SJSA1 (cell line): ENCODE results near the gene SELENON. TPM values are rescaled to one million over a fixed set of nuclear protein-coding genes. Genes with fewer than 3 reads are reported as not detected.

Experiments used
- DNase-seq, 2 experiments: peaks; one replicate each; pipeline ENCODE4 v3.0.0-alpha.2; 2015 to 2020; ENCODE audit warnings: low spot score in 2 of 2, low read depth in 1 of 2
- H3K27ac ChIP-seq: fragments of 250-450 bp; sonication (Bioruptor Pico); 2 replicates; pipeline ENCODE4 v1.5.1; 2020; ENCODE audit warnings: mild to moderate bottlenecking, moderate library complexity
- H3K27me3 ChIP-seq: fragments of 250-450 bp; sonication (Bioruptor Pico); replicated peaks from 2 replicates; pipeline ENCODE4 v1.5.1; 2020; ENCODE audit warnings: mild to moderate bottlenecking, moderate library complexity
- H3K36me3 ChIP-seq: fragments of 250-450 bp; sonication (Bioruptor Pico); 2 replicates; pipeline ENCODE4 v1.5.1; 2020; ENCODE audit warnings: mild to moderate bottlenecking
- H3K4me1 ChIP-seq: fragments of 250-450 bp; sonication (Bioruptor Pico); replicated peaks from 2 replicates; pipeline ENCODE4 v1.6.1; 2021; ENCODE audit warnings: mild to moderate bottlenecking
- H3K4me3 ChIP-seq: fragments of 250-450 bp; sonication (Bioruptor Pico); 2 replicates; pipeline ENCODE4 v1.5.1; 2020; ENCODE audit warnings: mild to moderate bottlenecking
- H3K9me3 ChIP-seq: fragments of 250-450 bp; sonication (Bioruptor Pico); replicated peaks from 2 replicates; pipeline ENCODE4 v1.5.1; 2020; ENCODE audit warnings: mild to moderate bottlenecking
- total RNA-seq: library from RNA; depleted of rRNA; stranded (reverse); fragments of >200 nt; shearing (Covaris generic); gene quantifications from 2 replicates; pipeline ENCODE4 v1.2.3, GENCODE V29; 2014

SELENON gene
- total RNA-seq, 1 experiment from 2014 or later: 26.0 TPM

DNA sequence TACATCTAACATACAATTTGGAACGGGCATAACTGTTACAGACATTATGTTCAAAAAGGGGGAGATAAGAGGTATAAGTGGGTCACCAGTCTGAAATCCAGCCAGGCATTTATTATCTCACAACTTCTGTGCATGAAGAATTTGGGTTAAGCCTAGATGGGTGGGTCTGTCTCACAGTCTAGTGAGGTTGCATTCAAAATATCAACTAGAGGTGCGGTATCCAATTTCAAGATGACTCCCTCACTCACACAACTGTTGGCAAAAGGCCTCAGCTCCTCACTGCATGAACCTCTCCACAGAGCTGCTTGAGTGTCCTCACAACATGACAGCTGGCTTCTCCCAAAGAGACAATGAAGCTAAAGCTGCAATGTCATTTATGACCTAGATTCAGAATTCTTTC, 54.6 kb downstream of the SELENON start:
- H3K27me3 ChIP-seq: no peaks in the 10 kb centered on the region
- no peak for DNase-seq
- no peaks in the 10 kb centered on the region for H3K9me3 ChIP-seq
- no peak overlapping the region for H3K4me3 ChIP-seq
- no peak overlapping the region for H3K27ac ChIP-seq
- 0 out of 2 replicates have a peak, but pooled peaks cover 2% of the 10 kb centered on the region for H3K36me3 ChIP-seq
- H3K4me1 ChIP-seq: peaks cover 5% of the 10 kb centered on the region

DNA sequence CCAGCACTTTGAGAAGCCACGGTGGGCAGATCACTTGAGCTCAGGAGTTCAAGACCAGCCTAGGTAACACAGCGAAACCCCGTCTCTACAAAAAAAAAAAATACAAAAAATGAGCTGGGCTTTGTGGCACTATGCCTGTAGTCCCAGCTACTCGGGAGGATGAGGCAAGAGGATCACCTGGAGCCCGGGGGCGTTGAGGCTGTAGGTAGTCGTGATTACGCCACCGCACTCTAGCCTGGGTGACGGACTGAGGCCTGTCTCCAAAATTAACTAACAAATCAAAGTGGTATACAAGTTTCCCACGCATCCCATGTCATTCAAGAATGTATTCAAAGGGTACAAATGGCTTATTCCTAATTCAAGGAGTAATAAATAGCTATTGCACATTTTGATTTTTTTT, 56.9 kb downstream of the SELENON start:
- Histone ChIP-seq H3K4me3 (no peak overlapping the region), H3K27me3 (no peaks in the 10 kb centered on the region), H3K4me1 (peaks cover 10% of the 10 kb centered on the region), H3K27ac (no peak overlapping the region), H3K36me3 (0 out of 2 replicates have a peak, but pooled peaks cover 2% of the 10 kb centered on the region), H3K9me3 (no peaks in the 10 kb centered on the region)
- DNase-seq: no peak

DNA sequence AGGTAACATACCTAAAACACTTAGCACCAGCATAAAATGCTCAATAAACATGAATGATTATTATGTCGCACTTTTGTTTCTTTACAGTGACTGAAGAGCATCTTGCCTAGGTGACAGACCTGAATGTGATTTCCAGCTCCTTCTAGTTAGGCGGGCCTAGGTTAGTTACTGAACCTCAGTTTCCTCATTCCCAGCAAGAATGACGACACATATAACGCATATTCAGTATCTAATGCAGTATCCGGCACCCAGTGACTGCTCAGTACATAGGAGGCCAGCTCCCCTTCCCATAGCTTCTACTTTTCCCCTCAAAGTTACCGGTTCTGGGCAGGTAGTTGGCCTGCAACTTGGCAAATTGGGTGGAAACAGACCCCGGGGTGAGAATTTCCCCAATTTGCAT, 58.5 kb downstream of the SELENON start:
- Histone ChIP-seq H3K9me3 (no peaks in the 10 kb centered on the region), H3K27me3 (no peaks in the 10 kb centered on the region), H3K4me3 (peak overlapping the region; percentile 48), H3K4me1 (peaks cover 10% of the 10 kb centered on the region), H3K27ac (no peak overlapping the region), H3K36me3 (no peaks in the 10 kb centered on the region; the same call in 1 of the 2 replicates)
- no peak for DNase-seq

DNA sequence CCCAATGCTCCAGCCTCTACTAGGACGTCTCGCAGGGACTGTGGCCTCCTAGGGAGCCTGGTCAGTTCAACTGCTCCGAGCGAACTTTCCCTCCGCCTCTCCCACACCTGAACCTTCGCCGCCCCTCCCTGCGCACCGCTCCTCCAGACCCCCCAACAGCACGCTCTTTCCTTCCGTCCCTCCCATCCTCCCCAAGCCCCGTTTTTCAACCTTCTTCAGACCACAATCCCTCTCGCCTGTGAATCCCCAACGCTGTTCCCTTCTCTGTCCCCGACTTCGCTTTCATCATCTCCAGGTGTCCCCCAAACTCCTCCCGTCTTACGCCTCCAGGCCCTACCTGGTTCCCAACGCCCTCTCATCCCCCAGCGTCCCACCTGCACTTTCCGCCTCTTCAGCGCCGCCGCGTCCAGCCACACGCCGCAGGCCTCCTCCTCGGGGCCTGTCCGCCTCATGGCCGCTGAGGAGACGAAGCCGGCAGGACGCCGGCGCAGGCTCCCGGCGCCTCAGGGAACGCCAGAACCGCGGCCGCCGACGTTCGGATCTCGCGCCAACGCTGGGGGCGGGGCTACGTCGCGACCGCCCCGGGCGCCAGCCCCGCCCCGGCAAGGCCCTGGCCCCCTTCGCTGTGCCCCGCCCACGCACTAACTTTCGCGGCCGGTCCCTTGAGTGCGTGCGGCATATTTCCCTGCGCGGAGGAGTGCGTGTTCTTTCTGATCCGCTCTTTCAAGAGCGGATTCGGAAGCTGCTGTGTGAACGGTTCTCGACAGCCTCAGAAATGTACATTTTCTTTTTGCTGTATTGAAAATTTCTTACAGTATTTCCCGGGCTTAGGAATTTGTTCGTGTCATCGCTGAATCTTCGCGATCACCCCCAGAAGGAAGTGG, 59.2 kb downstream of the SELENON start, which contains the start of gene AUNIP:
Gene AUNIP, minus strand, starts transcription at position 552 of the 884 bp plus-strand sequence. Its CDS starts 100 bp downstream, at position 452.
- H3K4me3 ChIP-seq: peak within 1 kb of the TSS; percentile 48
- H3K4me1 ChIP-seq: peaks cover 10% of the 10 kb centered on the region
- peak; percentile 86 to 89 for DNase-seq
- H3K9me3 ChIP-seq: no peaks in the 10 kb centered on the region
- H3K36me3 ChIP-seq: no peaks in the 10 kb centered on the region; the same call in 1 of the 2 replicates
- peak within 1 kb of the TSS; percentile 47 for H3K27ac ChIP-seq
- H3K27me3 ChIP-seq: no peaks in the 10 kb centered on the region

DNA sequence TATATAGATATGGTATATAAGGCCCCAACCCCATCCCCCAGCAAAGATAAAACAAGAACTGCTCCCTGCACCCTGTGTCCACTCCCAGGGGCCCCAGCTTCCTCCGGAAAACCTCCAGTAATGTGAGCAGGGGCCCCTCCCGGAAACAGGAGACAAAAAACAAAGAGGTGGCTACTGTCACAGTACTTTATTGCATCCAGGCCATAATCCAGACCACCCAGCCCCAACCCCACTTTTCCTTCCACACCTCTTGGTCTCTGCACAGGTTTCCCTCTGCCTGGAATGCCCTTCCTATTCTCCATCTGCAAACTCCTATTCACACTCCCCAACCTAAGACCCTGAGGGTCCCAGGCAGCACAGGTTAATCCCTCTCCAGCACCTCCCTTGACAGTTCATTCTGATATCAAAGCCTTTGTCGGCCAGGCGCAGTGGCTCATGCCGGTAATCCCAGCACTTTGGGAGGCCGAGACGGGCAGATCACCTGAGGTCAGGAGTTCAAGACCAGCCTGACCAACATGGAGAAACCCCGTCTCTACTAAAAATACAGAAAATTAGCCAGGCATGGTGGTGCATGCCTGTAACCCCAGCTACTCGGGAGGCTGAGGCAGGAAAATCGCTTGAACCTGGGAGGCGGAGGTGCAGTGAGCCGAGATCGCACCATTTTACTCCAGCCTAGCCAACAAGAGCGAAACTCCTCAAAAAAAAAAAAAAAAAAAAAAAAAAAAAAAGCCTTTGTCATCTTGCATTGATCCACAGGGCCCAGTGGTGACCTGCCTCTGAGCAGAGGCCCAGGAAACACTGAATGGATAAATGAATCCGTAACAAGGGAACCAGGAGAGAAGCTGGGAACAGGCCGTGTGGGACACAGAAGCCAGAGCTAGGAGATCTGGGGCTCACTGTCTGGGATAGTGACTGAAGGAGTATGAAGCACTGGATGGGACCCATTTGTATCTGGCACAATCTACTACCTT, 61.6 kb downstream of the SELENON start:
- H3K9me3 ChIP-seq: no peaks in the 10 kb centered on the region
- H3K36me3 ChIP-seq: no peaks in the 10 kb centered on the region; the same call in 1 of the 2 replicates
- DNase-seq: no peak
- H3K27ac ChIP-seq: no peak overlapping the region
- peaks cover 10% of the 10 kb centered on the region for H3K4me1 ChIP-seq
- H3K27me3 ChIP-seq: no peaks in the 10 kb centered on the region
- no peak overlapping the region for H3K4me3 ChIP-seq

DNA sequence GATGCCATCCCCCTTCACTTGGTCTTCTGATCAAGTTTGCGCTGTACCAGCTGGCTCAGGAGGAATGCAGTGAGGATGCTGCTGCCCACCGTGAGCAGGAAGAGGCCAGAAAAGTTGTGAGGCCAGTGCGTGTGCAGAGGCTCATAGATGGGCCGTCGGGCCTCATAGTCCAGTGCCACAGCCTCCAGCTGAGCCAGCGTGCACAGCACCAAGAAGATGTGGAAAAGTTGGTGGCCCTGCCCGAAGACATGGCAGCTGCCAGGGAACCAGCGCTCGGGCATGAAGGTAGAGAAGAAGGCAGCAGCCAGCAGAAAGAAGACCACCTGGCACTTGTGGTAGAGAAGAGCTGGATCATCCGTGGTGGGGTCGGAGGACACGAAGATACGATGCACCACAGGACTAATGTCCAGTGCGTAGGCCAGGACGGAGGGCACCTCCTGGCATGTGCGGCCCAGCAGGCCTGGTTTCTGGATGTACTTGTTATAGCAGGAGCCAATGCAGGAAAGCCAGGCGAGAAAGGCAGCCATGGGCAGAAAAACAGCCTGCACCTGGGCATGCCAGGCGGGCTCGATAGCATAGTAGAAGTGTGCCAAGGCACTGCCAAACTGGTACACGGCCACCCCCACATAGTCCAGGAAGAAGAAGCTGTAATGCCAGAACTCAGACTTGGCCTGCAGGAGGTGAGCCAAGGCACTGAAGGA, 62.9 kb downstream of the SELENON start:
- Histone ChIP-seq H3K27me3 (no peaks in the 10 kb centered on the region), H3K4me3 (no peak overlapping the region), H3K4me1 (peaks cover 10% of the 10 kb centered on the region), H3K9me3 (no peaks in the 10 kb centered on the region), H3K36me3 (no peaks in the 10 kb centered on the region; the same call in 1 of the 2 replicates), H3K27ac (no peak overlapping the region)
- DNase-seq: no peak

DNA sequence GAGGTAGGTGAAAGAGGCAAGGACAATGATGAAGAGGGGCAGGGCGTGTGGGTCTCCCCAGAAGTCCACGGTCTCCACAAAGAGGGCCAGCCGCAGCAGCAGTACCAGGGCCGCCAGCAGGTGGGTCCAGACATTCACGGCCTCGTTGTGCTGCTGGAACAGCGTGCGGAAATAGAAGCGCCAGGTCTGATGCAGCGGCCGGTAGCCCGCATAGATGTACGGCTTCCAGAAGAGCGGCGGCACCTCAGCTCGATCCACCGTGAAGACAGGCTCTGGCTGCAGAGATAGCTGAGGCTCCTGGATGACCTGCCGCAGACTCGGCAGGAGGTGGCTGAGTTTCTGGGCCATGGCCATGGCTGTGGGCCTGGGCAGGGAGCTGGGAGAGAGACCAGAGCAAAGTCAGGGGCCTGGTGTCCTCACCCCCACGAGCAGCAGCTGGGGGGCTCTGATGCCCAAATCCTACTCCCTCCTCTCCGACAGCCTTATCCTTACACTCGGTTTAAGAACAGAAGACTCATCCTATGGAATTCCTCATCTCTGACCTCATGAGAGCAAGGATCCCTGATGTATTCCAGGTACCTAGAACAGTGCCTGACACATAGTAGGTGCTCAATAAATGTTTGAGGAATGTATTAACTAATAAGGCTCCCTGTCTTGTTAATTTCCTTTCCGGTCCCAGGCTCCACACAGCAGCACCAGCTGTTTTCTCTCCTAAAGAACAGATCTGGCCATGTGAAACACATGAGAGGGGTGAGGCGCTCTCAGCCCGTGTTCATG, 63.7 kb downstream of the SELENON start:
- no peaks in the 10 kb centered on the region for H3K27me3 ChIP-seq

DNA sequence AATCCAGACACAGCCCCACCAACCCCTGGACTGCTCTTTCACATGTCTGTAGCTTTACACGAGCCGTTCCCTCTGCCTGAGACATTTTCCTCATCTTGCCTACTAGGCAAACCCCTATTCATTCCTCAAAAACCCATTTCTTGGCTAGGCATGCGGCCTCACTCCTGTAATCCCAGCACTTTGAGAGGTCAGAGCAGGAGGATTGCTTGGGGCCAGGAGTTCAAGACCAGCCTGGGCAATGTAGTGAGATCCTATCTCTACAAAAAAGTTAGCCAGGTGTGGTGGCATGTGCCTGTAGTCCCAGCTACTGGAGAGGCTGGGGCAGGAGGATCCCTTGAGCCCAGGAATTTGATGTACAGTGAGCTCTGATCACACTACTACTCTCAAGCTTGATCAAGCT, 64.4 kb downstream of the SELENON start:
- DNase-seq: no peak
- H3K27ac ChIP-seq: no peak overlapping the region
- no peak overlapping the region for H3K4me3 ChIP-seq
- no peaks in the 10 kb centered on the region for H3K27me3 ChIP-seq
- no peaks in the 10 kb centered on the region for H3K9me3 ChIP-seq
- H3K36me3 ChIP-seq: no peaks in the 10 kb centered on the region; the same call in 1 of the 2 replicates
- peaks cover 5% of the 10 kb centered on the region for H3K4me1 ChIP-seq

More for the DNA sequence above, 63.7 kb downstream of the SELENON start:
- H3K9me3 ChIP-seq: no peaks in the 10 kb centered on the region
- no peak overlapping the region for H3K4me3 ChIP-seq
- H3K36me3 ChIP-seq: no peaks in the 10 kb centered on the region; the same call in 1 of the 2 replicates
- no peak overlapping the region for H3K27ac ChIP-seq
- H3K4me1 ChIP-seq: peaks cover 5% of the 10 kb centered on the region
- no peak for DNase-seq

DNA sequence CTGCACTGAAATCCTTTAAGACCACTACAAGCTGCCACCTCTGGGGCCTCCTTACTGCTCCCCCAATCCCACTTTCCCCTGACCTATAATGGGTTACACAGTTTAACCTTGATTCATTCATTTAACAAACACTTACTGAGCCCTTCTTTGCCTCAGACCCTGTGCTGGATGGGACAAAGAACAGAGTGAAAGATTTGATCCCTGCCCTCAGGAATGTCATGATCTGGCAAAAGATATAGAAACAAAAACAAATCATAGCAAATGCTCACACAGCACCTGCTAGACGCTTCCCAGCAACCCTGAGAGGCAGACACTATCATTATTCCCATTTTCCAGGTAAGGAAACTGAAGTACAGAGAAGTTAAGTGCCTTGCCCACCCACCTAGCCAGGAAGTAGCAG, 66.3 kb downstream of the SELENON start:
- Histone ChIP-seq H3K27me3 (no peaks in the 10 kb centered on the region), H3K4me3 (no peak overlapping the region), H3K9me3 (no peaks in the 10 kb centered on the region), H3K4me1 (no peaks in the 10 kb centered on the region), H3K36me3 (no peaks in the 10 kb centered on the region; the same call in 1 of the 2 replicates), H3K27ac (no peak overlapping the region)
- no peak for DNase-seq

DNA sequence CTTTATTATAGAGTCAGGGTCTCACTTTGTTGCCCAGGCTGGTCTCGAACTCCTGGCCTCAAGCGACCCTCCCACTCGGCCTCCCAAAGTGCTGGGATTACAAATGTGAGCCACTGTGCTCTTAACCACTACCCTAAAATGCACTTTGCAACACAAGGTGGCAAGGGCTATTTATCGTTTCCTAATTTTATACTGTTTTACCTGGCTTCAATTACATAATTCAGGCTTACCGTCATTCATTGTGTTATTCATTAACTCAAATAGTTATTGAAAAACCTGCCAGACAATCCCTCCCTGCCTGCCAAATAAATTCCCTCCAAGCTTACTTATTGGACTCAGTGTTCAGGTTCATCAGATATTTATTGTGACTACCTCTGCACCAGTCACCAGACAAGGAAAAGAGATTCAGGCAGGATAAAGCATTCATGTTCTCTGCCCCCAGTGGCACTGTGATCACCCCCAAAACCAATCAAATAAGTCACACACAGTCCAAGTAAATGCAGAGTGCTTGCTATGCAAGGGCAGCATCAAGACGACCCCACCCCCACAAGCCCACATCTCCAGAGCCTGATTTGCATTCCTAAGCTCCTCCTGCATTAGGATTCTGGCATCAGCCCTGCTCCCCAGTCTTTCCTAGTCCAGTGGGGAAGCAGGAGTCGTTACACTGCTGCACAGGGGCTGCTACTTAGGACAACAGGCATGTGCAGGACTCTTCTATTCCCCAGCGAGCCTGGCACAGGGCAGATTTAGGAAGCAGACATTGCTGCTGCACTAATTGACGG, 67.4 kb downstream of the SELENON start:
- no peaks in the 10 kb centered on the region for H3K27me3 ChIP-seq
- no peaks in the 10 kb centered on the region; the same call in 1 of the 2 replicates for H3K36me3 ChIP-seq
- no peaks in the 10 kb centered on the region for H3K9me3 ChIP-seq
- H3K27ac ChIP-seq: no peak overlapping the region
- no peak for DNase-seq
- H3K4me1 ChIP-seq: no peaks in the 10 kb centered on the region
- H3K4me3 ChIP-seq: no peak overlapping the region
